LHCN-M2 (cell line): ENCODE data around the gene RSKR. TPM values are rescaled to one million over a fixed set of nuclear protein-coding genes. Genes with fewer than 3 reads are reported as not detected.
A peak's percentile ranks its signal among the peaks of the same experiment; 100 is the strongest.
"Not testable (repeated sequence)": the region's sequence is repeated elsewhere in the genome, so short reads cannot be mapped to it uniquely, and the experiment has no call there.

ENCODE experiments used
- DNase-seq: peaks from one replicate; pipeline ENCODE4 v3.0.0-alpha.2; 2012; ENCODE audit warnings: low read depth
- total RNA-seq: library from RNA; depleted of rRNA; stranded (reverse); fragments of >200 nt; gene quantifications from 2 replicates; pipeline ENCODE4 v1.2.3, GENCODE V29; 2014

The RSKR gene
- total RNA-seq, 1 experiment from 2014 or later, result 6.1 TPM

GRCh38 chr17:28622186-28622585 lies 8.2 kb upstream of the RSKR start:
- DNase-seq, result no peak

GRCh38 chr17:28620010-28620409 lies 6.0 kb upstream of the RSKR start:
- DNase-seq, result no peak

DNA sequence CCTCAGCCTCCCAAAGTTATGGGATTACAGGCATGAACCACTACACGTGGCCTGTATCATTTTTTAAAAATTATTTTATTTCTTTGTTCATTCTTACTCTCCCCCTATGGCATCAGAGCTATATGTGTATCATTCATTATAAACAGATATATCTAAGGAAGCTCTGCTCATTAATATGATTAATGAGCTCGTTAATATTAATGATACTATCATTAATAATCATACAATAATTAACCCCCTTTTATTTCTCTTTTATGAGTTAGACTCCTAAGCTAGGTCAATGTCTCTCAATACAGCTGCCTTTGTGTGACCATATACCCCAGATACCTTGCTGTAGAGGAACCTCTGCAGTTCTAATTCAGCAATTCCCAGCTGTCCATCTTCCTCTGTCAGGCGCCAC lies 4.5 kb upstream of the RSKR start:
- DNase-seq, result no peak

- peak; percentile 37 for DNase-seq
Observed at GRCh38 chr17:28616281-28616680, 2.3 kb upstream of the RSKR start.

DNA sequence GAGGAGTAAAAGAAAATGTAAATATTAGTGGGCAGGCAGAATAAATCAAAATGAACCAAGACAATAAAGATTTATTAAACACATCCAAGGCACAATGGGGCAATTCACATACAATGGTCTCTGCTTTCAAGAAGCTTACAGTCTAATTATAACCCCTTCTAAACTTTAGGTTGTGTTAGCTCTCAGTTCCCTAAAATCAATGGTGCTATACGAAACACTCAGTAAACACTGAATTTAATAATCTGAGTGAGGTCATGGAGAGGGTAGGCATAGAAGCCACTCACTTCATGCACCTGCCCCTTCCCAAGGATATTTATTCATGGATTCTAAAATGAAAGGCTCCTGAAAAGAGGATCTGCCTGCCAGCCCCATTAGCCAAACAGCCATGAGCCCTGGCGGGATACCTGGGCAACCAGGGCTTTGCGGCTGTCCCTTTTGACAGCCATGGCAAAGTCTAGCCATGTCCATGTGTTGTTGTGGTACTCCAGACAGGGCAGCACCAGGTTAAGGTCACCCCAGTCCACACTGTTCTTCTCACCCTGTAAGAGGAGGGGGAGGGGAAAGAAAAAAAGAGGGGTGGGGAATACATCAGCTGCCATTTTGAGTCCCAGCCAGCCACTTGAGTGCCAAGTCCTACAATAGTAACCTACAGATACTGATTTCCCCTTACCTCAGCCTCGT lies 1.4 kb upstream of the RSKR start:
- no peak for DNase-seq

DNA sequence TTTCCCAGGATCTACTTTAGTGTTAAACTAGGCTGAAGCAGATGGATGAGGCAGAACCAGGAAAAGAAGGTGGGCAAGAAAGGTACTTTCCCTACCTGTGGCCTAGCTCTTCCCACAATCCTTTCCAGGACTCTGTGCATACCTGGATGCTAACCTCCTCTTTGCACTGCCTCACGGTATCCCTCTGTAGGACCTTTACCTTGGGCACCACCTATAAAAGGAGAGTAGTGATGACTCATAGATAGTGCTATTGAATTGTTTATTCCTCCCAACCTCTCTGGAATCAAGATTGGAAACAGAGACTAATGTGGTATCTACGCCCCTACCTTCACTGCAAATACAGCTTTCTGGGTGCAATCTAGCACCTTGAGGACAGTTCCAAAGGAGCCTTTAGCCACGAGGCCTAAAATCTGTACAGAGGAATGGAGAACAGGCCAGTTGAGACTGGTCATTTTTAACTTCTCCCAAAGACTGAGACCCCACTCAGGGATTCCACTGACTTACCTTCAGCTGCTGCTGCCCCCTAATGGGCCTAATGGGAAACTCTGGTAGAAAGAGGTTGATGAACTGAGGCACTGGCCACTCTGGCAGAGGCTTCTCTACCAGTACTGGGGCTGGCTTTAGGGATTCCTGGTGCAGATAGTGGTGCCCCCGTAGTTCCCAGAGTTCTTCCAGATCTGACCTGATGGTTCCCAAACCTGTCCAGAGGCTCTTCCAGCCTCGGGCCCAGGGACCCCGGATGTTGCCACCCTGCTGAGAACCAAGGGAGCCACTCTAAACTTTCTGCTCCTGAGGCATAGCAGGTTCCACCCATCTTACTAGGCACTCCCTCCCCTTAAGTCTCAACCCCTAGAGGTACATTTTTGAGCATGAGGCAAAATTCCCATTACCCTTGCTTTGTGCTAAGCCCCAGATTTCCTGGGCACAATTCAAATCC lies 781 bp downstream of the RSKR start:
- DNase-seq, result peak; percentile 20

GRCh38 chr17:28612531-28612930 lies 1.5 kb downstream of the RSKR start:
- no peak for DNase-seq

DNA sequence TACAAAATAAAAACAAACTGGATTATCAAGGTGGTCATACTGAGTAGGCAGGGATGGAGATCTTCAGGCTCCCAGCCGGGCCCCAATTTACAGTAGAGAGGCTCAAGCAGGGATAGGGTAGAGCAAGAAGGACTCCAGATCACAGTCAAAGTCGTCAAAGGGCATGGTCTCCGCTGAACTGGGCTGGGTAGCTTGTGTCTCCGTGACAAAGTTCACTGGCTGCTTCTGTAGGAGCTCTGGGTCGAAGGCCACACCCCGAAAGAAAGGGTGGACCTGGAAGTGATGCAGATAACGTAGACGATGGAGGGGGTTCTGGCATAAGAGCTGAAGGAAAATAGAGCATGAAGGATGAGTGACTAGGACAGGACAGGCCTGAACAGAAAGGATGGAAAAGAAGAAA lies 3.6 kb downstream of the RSKR start:
- no peak for DNase-seq

GRCh38 chr17:28604031-28604430 lies 10.0 kb downstream of the RSKR start:
- DNase-seq, result not testable (repeated sequence)

DNA sequence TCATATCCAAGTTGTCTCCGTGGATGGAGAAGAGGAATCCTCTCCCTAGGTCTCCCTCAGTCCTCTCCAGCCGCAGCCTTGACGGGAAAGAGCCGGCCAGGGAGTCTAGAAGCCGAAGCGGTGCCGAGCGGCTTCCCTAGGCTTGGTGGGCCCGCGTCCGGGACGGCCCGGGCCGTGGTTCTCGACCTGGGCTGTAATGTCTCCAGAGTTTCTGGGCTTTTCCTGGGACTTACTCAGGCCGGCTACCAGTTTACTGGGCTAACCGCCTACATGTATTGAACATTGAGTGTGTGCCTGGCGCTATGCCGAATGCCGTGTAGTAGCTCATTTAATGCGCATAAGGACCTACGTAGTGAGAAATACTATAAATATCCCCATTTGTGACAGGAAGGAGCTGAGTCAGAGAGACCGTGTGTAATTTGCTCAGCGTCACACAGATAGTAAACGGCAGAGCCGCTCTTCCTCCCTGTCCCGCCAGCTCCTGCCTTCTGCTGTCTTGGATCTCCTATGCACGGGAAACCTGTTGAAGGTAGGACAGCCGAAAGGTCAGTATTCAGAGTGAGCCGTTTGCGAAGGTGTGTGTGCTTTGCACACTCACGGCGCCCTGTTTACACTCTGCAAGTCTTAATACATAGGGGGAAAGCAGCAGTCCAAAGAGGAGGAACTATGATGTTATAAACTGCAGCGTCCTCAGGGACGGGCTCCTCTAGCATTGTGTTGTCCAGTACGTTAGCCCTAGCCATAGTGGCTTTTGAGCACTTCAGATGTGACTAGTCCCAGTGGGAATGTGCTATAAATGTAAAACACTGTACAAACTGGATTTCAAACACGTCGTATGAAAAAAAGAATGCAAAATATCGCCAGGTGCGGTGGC lies 14.4 kb downstream of the RSKR start:
- DNase-seq, result peak; percentile 85

- DNase-seq, result peak; percentile 89
Observed at GRCh38 chr17:28598799-28599310, 15.1 kb downstream of the RSKR start, which contains the start of gene SPAG5. Gene SPAG5 (minus strand): TSS chr17:28599025. CDS start chr17:28598946, 79 bp downstream.

DNA sequence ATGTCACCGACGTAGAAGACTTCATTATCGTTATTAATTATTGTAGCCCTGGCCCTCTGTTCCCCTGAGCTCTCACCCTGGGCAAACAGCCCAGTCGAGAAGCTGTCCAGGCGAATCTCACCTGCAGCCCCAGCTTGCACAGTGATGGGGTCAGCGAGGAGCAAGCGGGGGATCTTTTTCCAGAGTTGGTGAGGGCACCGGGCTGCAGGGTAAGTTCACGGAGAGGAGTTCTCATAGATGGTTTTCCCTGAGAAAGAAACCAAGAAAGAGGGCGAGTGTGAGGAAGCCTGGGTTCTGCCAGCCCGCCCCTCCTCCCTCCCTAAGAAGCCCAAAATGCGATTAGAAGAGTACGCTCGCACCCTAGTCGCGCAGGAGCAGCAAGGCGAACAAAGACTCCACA lies 15.6 kb downstream of the RSKR start:
- no peak for DNase-seq

- DNase-seq, result no peak
Observed at GRCh38 chr17:28597606-28598383, 16.2 kb downstream of the RSKR start.

GRCh38 chr17:28592260-28592659 lies 21.7 kb downstream of the RSKR start:
- no peak for DNase-seq

GRCh38 chr17:28585851-28586250 lies 28.1 kb downstream of the RSKR start:
- DNase-seq, result no peak

- DNase-seq, result no peak
Observed at GRCh38 chr17:28584434-28584833, 29.6 kb downstream of the RSKR start.

DNA sequence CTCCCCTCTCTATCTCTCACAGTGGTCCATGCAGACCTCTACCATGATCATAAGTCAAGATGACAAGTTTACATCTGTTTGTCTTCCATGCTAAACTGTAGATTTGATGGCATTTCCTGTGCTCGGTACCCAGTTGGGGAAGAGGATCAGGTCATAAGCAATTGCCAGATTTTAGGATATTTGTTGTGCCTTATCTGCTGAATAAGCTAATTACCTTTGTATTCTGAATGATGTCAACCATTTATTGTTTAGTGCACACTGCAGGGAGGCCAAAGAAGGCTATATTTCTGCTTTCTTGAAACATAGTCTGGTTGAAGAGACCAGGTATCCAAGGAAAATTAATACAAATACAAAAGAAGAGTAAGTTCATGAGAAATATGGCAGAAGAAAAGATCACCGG lies 31.5 kb downstream of the RSKR start:
- no peak for DNase-seq

GRCh38 chr17:28580959-28581358 lies 33.0 kb downstream of the RSKR start:
- DNase-seq, result no peak

DNA sequence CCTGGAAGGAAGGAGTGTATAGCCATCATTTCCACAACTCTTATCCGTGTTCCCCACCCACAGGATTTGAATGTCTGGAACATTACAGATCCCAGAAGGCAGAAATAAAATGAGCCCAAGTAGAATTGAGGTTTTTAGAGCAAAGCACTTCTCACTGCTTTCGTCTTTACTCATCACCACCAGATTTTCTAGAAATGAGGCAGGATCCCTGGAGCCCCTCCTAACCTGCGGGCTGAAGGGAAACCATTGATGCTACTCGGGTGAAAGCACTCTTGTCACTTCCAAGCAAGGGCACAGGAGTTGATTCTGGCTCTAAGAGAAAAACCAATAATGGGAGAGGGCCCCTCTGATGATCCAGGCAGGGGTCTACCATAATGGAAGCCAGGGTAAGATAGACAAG lies 34.5 kb downstream of the RSKR start:
- no peak for DNase-seq
